ENCODE data around the gene SPN. TPM values are rescaled to one million over a fixed set of nuclear protein-coding genes. Genes with fewer than 3 reads are reported as not detected.
A peak's percentile ranks its signal among the peaks of the same experiment; 100 is the strongest.
"Not testable (repeated sequence)": the region's sequence is repeated elsewhere in the genome, so short reads cannot be mapped to it uniquely, and the experiment has no call there.

Gene SPN
- total and polyA plus RNA-seq, 11 donors, result 0.44 to 17.0 (median 1.3) TPM

- ATAC-seq (no peak), DNase-seq (no peak)
- intact Hi-C loops (cut with DNase I), result loop anchor here in 6 of 10 donors (1.0 to 10.0 kb wide), 7 partner anchors 86 to 324 kb away; partner anchors contain the start of genes C16orf92 (in 5 of the 6), PAGR1 (in 1 of the 6) and PRRT2 (in 1 of the 6)
- no peak overlapping the region for H3K27ac ChIP-seq
- no peak for TF ChIP-seq POLR2A (IDR thresholded peaks at IDR 0.05)
- TF ChIP-seq CTCF (IDR thresholded peaks at IDR 0.05), result no peak
- no peaks in the 10 kb centered on the region for H3K9me3 ChIP-seq
- no peak overlapping the region for H3K4me3 ChIP-seq
- WGBS, 4 donors, result 68 to 79% (median 76%) methylated on average over 5 of the region's 5 CpGs
- H3K27me3 ChIP-seq, result no peaks in the 10 kb centered on the region
- H3K4me1 ChIP-seq, result peaks cover 0 to 7% (median 0%) of the 10 kb centered on the region in 12 donors
- no peaks in the 10 kb centered on the region for H3K36me3 ChIP-seq
These were observed 38.1 kb downstream of the SPN start for GRCh38 chr16:29701214-29701555.

GRCh38 chr16:29702269-29702668, 39.2 kb downstream of the SPN start:
- H3K4me1 ChIP-seq, result peaks cover 0 to 7% (median 0%) of the 10 kb centered on the region in 12 donors
- peak overlapping the region in 1 of 12 donors; percentile 51 for H3K27ac ChIP-seq
- intact Hi-C loops (cut with DNase I), result loop anchor here in 6 of 10 donors (5.0 to 10.0 kb wide), 6 partner anchors 85 to 323 kb away; partner anchors contain the start of genes C16orf92 (in 5 of the 6), PAGR1 (in 1 of the 6) and PRRT2 (in 1 of the 6)
- no peak for ATAC-seq
- H3K4me3 ChIP-seq, result no peak overlapping the region
- DNase-seq, result no peak
- TF ChIP-seq POLR2A (IDR thresholded peaks at IDR 0.05), result no peak
- no peak for TF ChIP-seq CTCF (IDR thresholded peaks at IDR 0.05)
- no peaks in the 10 kb centered on the region for H3K9me3 ChIP-seq
- H3K27me3 ChIP-seq, result no peaks in the 10 kb centered on the region
- no peaks in the 10 kb centered on the region for H3K36me3 ChIP-seq
- 81 to 88% (median 85%) methylated on average over 13 of the region's 13 CpGs for WGBS, 4 donors

GRCh38 chr16:29705030-29705429, 42.0 kb downstream of the SPN start:
- Histone ChIP-seq H3K9me3 (no peaks in the 10 kb centered on the region), H3K4me1 (peaks cover 0 to 8% (median 0%) of the 10 kb centered on the region in 12 donors), H3K27me3 (no peaks in the 10 kb centered on the region), H3K4me3 (no peak overlapping the region), H3K36me3 (no peaks in the 10 kb centered on the region), H3K27ac (no peak overlapping the region)
- no peak for DNase-seq
- TF ChIP-seq POLR2A (IDR thresholded peaks at IDR 0.05) (no peak), CTCF (IDR thresholded peaks at IDR 0.05) (no peak)
- WGBS, 4 donors, result 65 to 70% (median 68%) methylated on average over 2 of the region's 2 CpGs
- intact Hi-C loops (cut with DNase I), result loop anchor here in 2 of 10 donors (10.0 kb wide), 2 partner anchors 110 to 320 kb away; partner anchors contain the start of genes C16orf92 (in 1 of the 2), PAGR1 (in 1 of the 2) and PRRT2 (in 1 of the 2)
- ATAC-seq, result no peak

DNA sequence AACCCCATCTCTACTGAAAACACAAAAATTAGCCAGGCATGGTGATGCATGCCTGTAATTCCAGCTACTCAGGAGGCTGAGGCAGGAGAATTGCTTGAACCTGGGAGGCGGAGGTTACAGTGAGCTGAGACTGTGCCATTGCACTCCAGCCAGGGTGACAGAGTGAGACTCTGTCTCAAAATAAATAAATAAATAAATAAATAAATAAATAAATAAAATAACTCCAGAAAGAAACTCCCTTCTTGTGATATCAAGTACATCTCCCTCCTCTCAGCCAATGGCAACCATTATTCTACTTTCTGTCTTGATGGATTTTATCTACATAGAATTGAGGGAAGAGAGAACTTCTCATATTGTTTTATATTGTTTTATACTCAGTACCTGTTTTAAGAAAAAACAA, 44.1 kb downstream of the SPN start:
- H3K27ac ChIP-seq, H3K9me3 ChIP-seq, H3K36me3 ChIP-seq, H3K4me3 ChIP-seq, ATAC-seq, H3K27me3 ChIP-seq, DNase-seq: not testable (repeated sequence)
- peaks cover 0 to 22% (median 0%) of the 10 kb centered on the region in 12 donors for H3K4me1 ChIP-seq
- intact Hi-C loops (cut with DNase I), result loop anchor here in 2 of 10 donors (10.0 kb wide), 2 partner anchors 108 to 318 kb away; partner anchors contain the start of genes C16orf92 (in 1 of the 2), PAGR1 (in 1 of the 2) and PRRT2 (in 1 of the 2)
- 96 to 100% (median 100%) methylated on average over 1 of the region's 1 CpG for WGBS, 4 donors
